IgD-negative memory B cell (primary cell): ENCODE results near the gene ZNF469. TPM values are rescaled to one million over a fixed set of nuclear protein-coding genes. Genes with fewer than 3 reads are reported as not detected.
"Not testable (repeated sequence)": the region's sequence is repeated elsewhere in the genome, so short reads cannot be mapped to it uniquely, and the experiment has no call there.

Source experiments
- H3K27ac Mint-ChIP-seq, 3 donors: one replicate each; pipeline ENCODE4 v1.8.0; 2020 to 2022; ENCODE audit warnings: mild to moderate bottlenecking in 3 of 3, mixed read lengths in 3 of 3, moderate library complexity in 1 of 3
- H3K27me3 Mint-ChIP-seq: one replicate; pipeline ENCODE4 v1.8.0; 2021; ENCODE audit warnings: mixed read lengths
- H3K36me3 Mint-ChIP-seq: one replicate; pipeline ENCODE4 v1.8.0; 2020; ENCODE audit warnings: mild to moderate bottlenecking, mixed read lengths
- H3K4me1 Mint-ChIP-seq, 3 donors: one replicate each; pipeline ENCODE4 v1.8.0; 2020 to 2022; ENCODE audit warnings: mixed read lengths in 3 of 3, mild to moderate bottlenecking in 1 of 3
- H3K4me3 Mint-ChIP-seq, 4 donors: one replicate each; pipeline ENCODE4 v1.8.0; 2020 to 2022; ENCODE audit warnings: mild to moderate bottlenecking in 4 of 4, mixed read lengths in 4 of 4, moderate library complexity in 3 of 4
- H3K9me3 Mint-ChIP-seq, 3 donors: one replicate each; pipeline ENCODE4 v1.8.0; 2020 to 2021; ENCODE audit warnings: mixed read lengths in 3 of 3, mild to moderate bottlenecking in 1 of 3
- polyA plus RNA-seq: library from polyadenylated mRNA; unstranded; fragments of 300-500 nt; fragmentation: Illumina TruSeq; gene quantifications from one replicate; pipeline ENCODE4 v1.2.3, GENCODE V29; 2021

Gene ZNF469
- polyA plus RNA-seq, 1 donor from 2014 or later = 0.26 TPM

DNA sequence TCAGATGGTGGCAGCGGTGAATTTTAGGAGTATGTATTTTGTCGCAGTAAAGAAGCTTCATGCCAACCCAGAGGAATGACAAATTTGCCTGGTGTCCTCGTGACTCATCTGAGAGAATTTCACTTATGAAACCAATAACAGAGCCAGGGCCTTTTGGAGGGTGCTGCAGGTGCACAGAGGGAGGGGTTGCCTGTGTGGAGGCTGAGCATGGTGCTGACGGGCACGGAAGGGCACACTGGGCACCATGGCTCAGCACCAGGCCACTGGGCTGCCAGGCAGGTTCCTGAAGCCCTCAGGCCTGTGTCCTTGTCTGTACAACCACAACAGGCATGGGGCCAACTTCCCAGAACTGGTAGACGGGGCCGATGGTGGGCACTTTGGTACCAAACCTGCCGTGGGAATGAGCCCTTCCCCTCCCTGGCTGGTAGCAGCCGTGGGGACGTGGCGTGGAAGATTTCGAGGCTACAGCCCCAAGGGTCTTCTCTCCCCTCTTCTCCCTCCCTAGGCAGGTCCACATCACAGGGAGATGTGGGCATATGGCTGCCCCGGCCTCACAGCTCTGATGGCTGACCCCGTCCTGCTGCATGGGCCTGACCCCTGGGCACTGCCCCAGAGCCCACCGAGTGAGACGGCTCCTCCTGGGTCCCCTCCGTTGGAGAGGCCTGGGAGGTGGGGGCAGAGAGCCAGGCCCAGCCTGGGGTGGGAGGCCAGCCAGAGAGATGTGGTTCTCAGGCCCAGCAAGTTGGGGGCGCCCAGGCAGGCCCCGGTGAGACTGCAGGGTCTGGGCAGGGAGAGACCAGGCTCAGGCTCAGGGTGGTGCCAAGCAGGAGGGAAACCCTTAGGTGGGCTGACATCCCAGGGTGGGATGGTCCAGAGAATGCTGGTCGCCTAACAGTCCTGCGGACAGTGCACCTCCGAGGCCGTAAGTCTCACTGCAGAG lies 30.2 kb upstream of the ZNF469 start:
- Mint-ChIP-seq H3K9me3 (peaks cover 0 to 3% (median 0%) of the 10 kb centered on the region in 3 donors), H3K4me1 (peaks cover 0 to 9% (median 5%) of the 10 kb centered on the region in 3 donors), H3K27me3 (no peaks in the 10 kb centered on the region), H3K27ac (no peak overlapping the region), H3K4me3 (no peak overlapping the region), H3K36me3 (no peaks in the 10 kb centered on the region)

DNA sequence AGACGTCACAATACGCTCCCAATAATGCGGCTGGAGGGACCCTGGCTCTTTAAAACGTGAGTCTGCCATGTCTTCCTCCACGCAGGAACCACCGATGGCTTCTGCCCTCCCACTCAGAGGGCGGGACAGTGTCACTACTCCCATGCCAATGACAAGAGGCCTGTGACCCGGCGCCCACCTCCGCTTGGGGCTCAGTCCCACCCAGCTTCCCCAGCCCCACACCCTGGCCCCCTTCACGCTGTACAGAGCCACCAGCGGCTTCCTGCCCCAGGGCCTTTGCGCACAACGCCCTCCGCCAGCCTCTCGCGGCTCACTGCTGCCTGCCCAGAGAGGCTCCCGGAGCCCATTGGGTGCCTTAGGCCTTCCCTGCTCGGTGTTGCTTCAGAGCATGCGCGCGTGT lies 29.5 kb upstream of the ZNF469 start:
- H3K4me1 Mint-ChIP-seq = peaks cover 0 to 5% (median 5%) of the 10 kb centered on the region in 3 donors
- H3K36me3 Mint-ChIP-seq = no peaks in the 10 kb centered on the region
- H3K4me3 Mint-ChIP-seq = no peak overlapping the region

DNA sequence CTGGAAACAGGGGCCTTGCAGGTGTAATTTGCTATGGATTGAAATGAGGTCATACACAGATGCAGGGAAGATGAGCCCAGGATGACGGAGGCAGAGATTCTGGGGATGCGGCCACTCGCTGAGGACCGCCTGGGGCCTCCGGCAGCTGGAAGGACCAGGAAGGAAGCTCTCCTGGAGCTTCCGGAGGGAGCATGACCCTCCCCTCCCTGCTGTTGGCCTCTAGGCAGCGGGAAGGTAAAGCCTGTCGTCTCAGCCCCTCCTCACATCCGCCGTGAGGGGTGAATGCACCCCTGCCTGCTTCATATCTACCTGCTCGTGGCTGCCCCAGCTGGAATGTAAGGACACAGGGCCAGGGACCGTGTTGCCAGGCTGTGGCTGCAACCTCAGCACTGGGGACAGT lies 29.1 kb upstream of the ZNF469 start:
- Mint-ChIP-seq H3K27me3 (peaks cover 2% of the 10 kb centered on the region), H3K4me1 (peaks cover 0 to 5% (median 4%) of the 10 kb centered on the region in 3 donors), H3K9me3 (peaks cover 0 to 3% (median 0%) of the 10 kb centered on the region in 3 donors), H3K27ac (no peak overlapping the region), H3K4me3 (no peak overlapping the region), H3K36me3 (no peaks in the 10 kb centered on the region)

More for the DNA sequence above, 29.5 kb upstream of the ZNF469 start:
- Mint-ChIP-seq H3K9me3 (peaks cover 0 to 3% (median 0%) of the 10 kb centered on the region in 3 donors), H3K27ac (no peak overlapping the region), H3K27me3 (peaks cover under 1% of the 10 kb centered on the region)

DNA sequence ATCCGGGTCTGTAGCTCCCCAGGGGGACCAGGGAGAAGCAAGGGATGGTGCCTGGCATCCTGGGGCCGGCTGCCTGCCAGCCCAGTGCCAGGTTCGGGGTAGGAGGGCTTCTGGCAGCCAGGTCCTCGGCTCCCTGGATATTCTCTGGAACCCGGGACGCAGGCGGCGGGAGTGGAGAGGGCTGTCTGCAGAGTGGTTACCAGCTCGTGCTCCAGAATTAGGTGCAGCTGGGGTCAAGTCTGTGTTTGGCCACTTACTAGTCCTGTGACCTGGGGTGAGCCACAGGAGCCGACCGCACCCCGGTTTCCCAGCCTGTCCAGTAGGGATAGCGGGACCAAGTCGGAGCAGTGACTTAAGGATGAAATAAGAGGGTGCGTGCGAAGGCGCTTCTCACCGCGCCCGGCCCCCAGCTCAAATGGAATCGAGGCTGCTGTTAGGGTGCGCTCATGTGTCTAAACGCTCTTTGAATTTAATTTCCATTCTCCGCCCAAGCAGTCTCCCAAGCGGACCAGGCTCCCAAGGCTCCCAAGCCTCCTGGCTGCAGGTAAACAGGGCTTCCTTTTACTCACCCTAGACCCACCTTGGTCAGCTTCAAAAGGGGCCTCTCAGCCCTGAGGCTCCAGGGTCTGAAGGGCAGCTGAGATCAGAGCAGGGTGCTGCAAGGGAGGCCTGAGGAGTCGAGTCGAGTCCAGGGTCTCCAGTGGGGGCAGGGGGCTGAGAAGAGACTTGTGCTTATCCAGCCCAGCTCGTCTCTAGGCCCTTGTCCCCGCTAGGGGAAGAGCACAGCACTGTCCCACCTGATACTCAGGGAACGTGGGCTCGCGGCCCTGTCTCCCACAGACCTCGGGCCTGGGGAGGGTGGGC lies 28.3 kb upstream of the ZNF469 start:
- Mint-ChIP-seq H3K36me3 (no peaks in the 10 kb centered on the region), H3K27ac (no peak overlapping the region), H3K4me3 (no peak overlapping the region), H3K9me3 (peaks cover 0 to under 1% (median 0%) of the 10 kb centered on the region in 3 donors), H3K4me1 (peaks cover 0 to 2% (median 1%) of the 10 kb centered on the region in 3 donors), H3K27me3 (peaks cover 6% of the 10 kb centered on the region)

DNA sequence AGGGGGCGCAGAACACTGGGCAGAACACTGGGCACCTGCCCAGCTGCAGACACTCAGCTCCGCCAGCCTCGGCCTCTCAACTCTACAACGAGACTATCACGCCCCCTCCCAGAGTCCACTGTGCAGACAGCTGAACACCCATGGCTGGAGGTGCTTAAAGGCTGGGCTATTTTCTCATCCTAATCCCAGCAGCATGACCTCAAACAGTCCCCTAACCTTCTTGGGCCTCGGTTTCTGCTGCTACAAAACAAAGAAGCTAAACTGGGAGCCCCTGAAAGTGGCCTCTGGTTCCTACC lies 27.7 kb upstream of the ZNF469 start:
- Mint-ChIP-seq H3K27ac (no peak overlapping the region), H3K4me3 (no peak overlapping the region), H3K9me3 (no peaks in the 10 kb centered on the region), H3K36me3 (no peaks in the 10 kb centered on the region), H3K4me1 (peaks cover 0 to 2% (median 0%) of the 10 kb centered on the region in 3 donors), H3K27me3 (peaks cover 6% of the 10 kb centered on the region)

DNA sequence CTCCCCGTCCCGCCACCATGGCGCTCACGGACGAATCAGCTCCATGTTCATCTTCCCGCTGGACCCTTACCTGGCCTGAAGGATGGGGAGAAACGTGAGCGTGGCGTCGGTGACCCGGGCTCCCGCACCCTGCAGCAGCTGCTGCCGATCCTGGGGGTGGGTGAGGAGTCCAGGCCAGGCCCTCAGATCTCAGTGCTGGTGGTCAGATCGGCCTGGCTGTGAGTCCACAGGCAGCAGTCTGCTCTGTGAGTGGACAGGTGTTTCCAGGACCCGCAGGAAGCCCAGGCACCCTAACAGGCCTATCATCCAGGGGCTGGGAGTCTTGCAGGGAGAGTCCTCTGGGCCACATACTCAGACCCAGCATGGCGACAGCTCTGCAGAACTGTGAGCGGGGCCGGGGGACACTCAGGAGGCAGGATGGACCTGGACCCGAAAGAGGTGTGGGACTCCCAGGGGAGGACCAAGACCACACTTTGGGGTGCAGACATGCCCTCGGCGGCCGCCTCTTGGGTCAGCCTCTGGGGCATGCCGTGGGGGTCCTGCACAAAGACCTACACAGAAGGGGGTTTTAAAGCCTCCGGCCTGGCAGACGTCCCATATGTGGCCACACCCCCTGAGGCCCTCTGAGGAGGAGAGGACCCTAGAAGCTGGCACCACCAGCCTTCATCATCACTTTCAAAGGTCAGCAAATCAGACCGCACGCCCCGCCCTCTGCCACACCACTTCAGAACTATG lies 27.2 kb upstream of the ZNF469 start:
- peaks cover 0 to 2% (median 0%) of the 10 kb centered on the region in 3 donors for H3K4me1 Mint-ChIP-seq
- no peaks in the 10 kb centered on the region for H3K9me3 Mint-ChIP-seq
- peaks cover 6% of the 10 kb centered on the region for H3K27me3 Mint-ChIP-seq
- peak overlapping the region in 1 of 4 donors; percentile 25 for H3K4me3 Mint-ChIP-seq
- H3K27ac Mint-ChIP-seq = no peak overlapping the region
- no peaks in the 10 kb centered on the region for H3K36me3 Mint-ChIP-seq

DNA sequence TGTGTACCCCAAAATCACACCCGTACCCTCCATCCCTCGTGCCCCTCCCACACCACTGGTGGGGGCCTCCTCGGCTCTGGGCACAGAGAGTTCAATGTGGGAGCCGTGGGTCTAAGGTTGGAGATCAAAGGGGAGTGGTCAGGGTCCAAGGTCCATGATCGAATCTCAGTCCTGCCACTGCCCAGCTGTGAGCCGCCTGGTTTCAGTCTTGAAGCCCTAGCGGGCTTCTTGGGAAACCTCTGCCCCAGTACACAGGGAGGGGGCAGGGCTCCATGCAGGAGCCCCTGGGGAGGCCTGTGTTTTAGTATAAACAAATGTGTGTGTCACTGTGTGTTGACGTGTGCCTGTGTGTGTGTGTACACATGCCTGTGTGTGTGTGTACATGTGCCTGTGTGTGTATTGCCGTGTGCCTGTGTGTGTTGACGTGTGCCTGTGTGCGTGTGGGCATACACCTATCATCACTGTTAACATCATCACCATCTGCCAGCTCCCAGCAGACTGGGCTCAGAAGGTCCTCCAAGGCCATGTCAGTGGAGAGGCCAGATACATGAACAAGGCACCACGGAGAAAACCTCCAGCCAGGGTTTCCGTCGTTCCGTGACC lies 26.5 kb upstream of the ZNF469 start:
- peaks cover 0 to under 1% (median 0%) of the 10 kb centered on the region in 3 donors for H3K9me3 Mint-ChIP-seq
- H3K36me3 Mint-ChIP-seq = no peaks in the 10 kb centered on the region
- H3K4me1 Mint-ChIP-seq = peaks cover 0 to 2% (median 0%) of the 10 kb centered on the region in 3 donors
- H3K4me3 Mint-ChIP-seq = no peak overlapping the region
- H3K27me3 Mint-ChIP-seq = peaks cover 6% of the 10 kb centered on the region
- H3K27ac Mint-ChIP-seq = no peak overlapping the region

DNA sequence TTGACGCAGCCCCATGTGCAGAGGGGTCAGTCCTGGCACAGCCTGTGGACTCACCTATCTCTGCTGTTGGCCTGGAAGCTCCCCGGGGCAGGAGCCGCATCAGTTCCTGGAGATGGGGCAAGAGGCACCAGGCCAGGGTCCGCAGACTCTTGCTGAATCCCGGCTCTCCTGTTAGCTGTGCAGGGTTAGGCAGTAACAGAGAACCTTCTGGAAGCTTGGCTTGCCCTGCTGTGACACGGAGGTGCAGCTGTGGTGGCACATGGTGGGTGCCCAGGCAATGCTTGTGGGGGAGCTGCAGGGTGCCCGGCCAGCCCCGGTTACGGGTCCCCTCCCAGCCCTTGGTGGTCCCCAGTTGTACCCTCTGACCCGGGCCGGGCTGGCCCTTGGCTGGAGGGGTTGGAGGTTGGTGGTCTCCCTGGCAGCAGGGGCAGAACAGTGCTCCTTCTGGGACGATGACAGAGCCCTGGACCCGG lies 26.0 kb upstream of the ZNF469 start:
- peaks cover 0 to 2% (median 0%) of the 10 kb centered on the region in 3 donors for H3K4me1 Mint-ChIP-seq
- no peak overlapping the region for H3K27ac Mint-ChIP-seq
- no peaks in the 10 kb centered on the region for H3K36me3 Mint-ChIP-seq
- H3K4me3 Mint-ChIP-seq = no peak overlapping the region
- peaks cover 8% of the 10 kb centered on the region for H3K27me3 Mint-ChIP-seq
- peaks cover 0 to 5% (median 0%) of the 10 kb centered on the region in 3 donors for H3K9me3 Mint-ChIP-seq

DNA sequence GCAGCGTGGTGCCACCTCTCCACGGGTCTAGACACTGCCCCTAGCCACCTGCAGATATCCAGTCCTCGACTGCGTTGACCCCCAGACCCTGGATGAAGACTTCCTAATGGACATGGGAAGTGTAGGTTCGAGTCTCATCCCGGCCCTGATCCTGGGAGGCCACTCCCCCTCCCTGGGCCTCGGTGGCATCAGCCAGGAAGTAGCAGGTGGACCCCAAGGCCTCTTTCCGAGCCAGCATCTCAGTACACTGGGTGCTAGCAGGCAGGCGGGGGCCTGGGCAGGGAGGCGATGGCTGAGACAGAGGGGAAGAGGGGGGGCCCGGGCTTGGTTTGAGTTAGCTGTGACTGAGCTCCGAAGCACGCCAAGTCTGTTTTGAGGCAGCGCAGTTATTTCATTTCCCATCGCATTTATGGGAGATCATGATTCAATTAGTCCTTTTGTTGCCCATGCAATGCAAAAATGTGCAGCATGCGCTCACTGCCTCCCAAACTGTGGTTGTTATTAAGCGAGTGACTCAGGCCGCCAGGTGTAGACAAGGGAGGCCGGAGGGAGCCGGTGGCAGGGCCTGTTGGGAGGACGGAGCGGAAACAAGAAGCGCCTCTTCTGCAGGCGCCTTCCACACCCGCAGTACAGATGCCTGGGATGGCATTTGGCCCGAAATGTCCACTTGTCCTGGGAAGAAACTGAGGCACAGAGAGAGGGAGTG lies 25.3 kb upstream of the ZNF469 start:
- H3K4me1 Mint-ChIP-seq = peaks cover 0 to 2% (median 0%) of the 10 kb centered on the region in 3 donors

DNA sequence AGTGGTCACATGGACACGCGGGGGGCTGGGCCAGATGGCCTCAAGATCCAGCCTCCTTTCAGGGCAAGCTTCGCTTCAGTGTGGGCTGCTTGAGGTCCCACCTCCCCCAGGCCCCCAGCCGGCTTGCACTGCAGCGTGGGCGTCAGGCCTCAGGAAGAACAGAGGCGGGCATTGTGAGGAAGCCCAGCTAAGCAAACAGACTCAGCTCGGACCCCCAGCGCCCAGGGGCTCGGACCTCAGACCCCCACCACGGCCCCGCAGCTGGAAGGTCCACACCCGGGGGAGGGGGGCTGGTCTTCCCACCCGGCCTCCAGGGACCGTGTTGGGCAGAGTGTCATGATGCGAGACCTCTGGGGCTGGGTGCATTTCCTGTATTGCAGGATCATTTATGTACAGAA lies 24.7 kb upstream of the ZNF469 start:
- H3K27ac Mint-ChIP-seq = no peak overlapping the region
- H3K36me3 Mint-ChIP-seq = no peaks in the 10 kb centered on the region
- peaks cover 13% of the 10 kb centered on the region for H3K27me3 Mint-ChIP-seq
- H3K4me3 Mint-ChIP-seq = no peak overlapping the region
- peaks cover 0 to 10% (median 0%) of the 10 kb centered on the region in 3 donors for H3K9me3 Mint-ChIP-seq
- peaks cover 0 to 2% (median 0%) of the 10 kb centered on the region in 3 donors for H3K4me1 Mint-ChIP-seq

More for the DNA sequence above, 25.3 kb upstream of the ZNF469 start:
- Mint-ChIP-seq H3K27ac (no peak overlapping the region), H3K4me3 (no peak overlapping the region), H3K36me3 (no peaks in the 10 kb centered on the region), H3K27me3 (peaks cover 9% of the 10 kb centered on the region), H3K9me3 (peaks cover 0 to 8% (median 0%) of the 10 kb centered on the region in 3 donors)

DNA sequence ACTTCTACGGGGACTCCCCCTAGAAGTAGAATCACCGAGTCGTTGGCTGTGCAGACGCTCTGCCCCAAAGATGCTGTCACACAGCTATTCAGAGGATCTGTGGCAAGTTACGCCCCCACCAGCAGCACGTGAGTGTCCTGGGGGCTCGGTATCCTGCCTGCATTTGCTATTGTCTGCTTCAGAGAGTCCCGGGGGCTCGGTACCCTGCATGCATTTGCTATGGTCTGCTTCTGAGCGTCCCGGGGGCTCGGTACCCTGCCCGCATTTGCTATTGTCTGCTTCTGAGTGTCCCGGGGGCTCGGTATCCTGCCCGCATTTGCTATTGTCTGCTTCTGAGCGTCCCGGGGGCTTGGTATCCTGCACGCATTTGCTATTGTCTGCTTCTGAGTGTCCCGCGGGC lies 23.8 kb upstream of the ZNF469 start:
- peaks cover 0 to 10% (median 0%) of the 10 kb centered on the region in 3 donors for H3K9me3 Mint-ChIP-seq
- no peaks in the 10 kb centered on the region for H3K36me3 Mint-ChIP-seq
- H3K4me3 Mint-ChIP-seq = peak overlapping the region in 1 of 4 donors; percentile 28
- peaks cover 0 to 9% (median 3%) of the 10 kb centered on the region in 3 donors for H3K4me1 Mint-ChIP-seq
- no peak overlapping the region for H3K27ac Mint-ChIP-seq
- peaks cover 16% of the 10 kb centered on the region for H3K27me3 Mint-ChIP-seq

DNA sequence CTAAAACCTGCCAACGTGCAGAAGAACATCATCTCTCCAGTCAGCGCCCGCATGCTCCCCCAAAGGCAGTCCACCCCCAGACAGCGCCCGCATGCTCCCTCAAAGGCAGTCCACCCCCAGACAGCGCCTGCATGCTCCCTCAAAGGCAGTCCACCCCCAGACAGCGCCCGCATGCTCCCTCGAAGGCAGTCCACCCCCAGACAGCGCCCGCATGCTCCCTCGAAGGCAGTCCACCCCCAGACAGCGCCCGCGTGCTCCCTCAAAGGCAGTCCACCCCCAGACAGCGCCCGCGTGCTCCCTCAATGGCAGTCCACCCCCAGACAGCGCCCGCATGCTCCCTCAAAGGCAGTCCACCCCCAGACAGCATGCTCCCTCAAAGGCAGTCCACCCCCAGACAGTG lies 22.4 kb upstream of the ZNF469 start:
- H3K9me3 Mint-ChIP-seq = peaks cover 0 to 10% (median 0%) of the 10 kb centered on the region in 3 donors
- peaks cover 16% of the 10 kb centered on the region for H3K27me3 Mint-ChIP-seq
- not testable (repeated sequence) for H3K4me3 Mint-ChIP-seq, H3K36me3 Mint-ChIP-seq, H3K4me1 Mint-ChIP-seq, H3K27ac Mint-ChIP-seq

DNA sequence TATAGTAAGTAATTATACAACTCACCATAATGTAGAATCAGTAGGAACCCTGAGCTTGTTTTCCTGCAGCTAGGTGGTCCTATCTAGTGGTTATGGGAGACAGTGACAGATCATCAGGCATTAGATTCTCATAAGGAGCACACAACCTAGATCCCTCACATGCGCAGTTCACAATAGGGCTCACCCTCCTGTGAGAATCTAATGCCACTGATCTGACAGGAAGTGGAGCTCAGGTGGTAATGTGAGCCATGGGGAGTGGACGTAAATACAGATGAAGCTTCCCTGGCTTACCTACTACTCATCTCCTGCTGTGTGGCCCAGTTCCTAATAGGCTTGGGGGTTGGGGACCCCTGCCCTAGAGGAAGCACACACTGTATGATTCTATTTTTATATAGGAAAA lies 21.8 kb upstream of the ZNF469 start:
- H3K4me3 Mint-ChIP-seq = no peak overlapping the region

More for the DNA sequence above, 21.8 kb upstream of the ZNF469 start:
- Mint-ChIP-seq H3K9me3 (peaks cover 0 to 10% (median 0%) of the 10 kb centered on the region in 3 donors), H3K27ac (no peak overlapping the region), H3K36me3 (no peaks in the 10 kb centered on the region), H3K27me3 (peaks cover 16% of the 10 kb centered on the region), H3K4me1 (peaks cover 0 to 9% (median 3%) of the 10 kb centered on the region in 3 donors)
